Activated CD4-positive, CD25-positive, alpha-beta regulatory T cell treated with anti-CD3 and anti-CD28 coated beads, Interleukin-2, amount 50 U/mL, for 72 hours (primary cell): ENCODE data around the gene PCLO.
"Not testable (repeated sequence)": the region's sequence is repeated elsewhere in the genome, so short reads cannot be mapped to it uniquely, and the experiment has no call there.

Experiments used
- DNase-seq: peaks from one replicate; pipeline ENCODE4 v3.0.0; 2021

The PCLO gene

DNA sequence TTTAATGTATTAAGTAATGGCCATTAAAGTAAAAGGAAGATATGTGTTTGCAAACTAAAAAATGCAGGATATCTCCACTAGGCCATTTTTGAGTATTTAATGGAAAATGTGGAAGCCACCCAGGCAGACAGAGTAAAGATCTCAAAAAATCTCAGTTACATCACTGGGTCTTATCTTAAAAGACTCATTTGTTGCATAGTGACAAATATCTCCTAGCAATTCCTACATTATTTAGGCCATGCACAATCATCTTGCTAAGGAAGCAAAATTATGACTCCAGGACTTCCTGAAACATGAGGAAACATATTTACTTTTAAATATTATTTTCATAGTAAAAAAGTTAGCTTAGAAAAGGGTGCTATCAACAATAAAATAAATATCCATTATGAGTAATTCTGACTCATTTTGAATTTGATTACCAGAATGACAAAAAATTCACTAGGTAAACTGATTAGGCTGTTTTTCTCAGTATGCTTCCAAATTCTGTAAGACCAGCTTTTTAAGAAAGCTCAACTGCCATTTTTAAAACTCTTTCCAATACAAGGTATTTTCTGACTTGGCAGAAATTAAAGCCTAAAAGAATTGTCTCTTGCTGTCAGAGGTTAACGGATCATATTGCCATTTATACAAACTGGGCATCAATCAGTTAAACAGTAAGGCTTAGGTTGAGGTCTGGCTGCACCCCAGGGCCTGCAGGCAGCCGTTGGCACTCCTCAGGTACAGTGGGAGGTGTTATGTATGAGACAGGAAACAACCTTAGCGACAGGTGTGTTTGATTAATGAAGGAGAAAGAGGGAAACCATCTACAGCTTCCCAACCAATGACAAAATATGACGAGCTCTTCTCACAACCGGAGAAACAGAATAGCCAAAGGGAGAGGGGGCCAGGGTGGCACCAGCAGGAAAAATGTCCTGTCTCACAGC, 31.8 kb downstream of the PCLO start:
- DNase-seq = no peak

DNA sequence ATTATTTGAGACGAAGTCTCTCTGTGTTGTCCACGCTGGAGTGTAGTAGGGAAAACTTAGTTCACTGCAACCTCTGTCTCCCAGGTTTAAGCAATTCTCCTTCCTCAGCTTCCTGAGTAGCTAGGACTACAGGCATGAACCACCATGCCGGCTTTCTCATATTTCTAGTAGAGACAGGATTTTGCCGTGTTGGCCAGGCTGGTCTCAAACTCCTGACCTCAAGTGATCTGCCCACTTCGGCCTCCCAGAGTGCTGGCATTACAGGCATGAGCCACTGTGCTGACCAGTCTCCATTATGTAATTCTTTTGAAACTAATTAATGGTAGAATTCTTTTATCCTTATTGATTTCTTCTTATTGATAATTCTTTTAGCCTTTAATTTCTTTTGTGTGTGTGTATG, 32.5 kb downstream of the PCLO start:
- no peak for DNase-seq

DNA sequence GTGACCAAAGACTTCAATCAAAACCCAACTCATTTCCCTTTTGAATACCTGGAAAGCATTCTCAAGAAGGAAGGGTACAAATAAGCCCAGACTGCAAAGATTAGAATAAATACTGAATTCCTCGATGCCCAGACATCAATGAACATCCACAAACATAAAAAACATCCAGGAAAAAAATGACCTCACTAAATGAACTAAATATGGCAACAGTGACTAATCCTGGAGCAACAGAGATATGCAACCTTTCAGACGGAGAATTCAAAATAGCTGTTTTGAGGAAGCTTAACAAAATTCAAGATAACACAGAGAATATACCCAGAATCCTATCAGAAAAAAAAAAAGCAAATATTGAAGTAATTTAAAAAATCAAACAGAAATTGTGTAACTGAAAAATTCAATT, 43.2 kb downstream of the PCLO start:
- DNase-seq = no peak

DNA sequence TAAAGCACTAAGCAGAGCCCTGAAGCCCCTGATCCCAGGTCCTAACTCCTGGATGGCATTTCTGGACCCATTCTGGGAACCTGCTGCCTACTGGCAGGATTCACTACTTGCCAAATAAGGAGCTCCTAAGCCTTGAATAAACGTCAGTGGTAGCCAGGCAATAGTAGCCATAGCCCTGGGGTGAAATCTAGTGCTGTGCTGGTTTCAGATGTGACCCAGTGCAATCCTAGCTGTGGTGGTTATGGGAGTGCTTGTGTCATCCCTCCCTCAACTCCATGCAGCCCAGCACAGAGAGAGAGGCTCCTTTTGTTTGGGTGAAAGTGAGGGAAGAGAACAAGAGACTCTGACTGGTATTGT, 43.7 kb downstream of the PCLO start:
- DNase-seq = no peak

DNA sequence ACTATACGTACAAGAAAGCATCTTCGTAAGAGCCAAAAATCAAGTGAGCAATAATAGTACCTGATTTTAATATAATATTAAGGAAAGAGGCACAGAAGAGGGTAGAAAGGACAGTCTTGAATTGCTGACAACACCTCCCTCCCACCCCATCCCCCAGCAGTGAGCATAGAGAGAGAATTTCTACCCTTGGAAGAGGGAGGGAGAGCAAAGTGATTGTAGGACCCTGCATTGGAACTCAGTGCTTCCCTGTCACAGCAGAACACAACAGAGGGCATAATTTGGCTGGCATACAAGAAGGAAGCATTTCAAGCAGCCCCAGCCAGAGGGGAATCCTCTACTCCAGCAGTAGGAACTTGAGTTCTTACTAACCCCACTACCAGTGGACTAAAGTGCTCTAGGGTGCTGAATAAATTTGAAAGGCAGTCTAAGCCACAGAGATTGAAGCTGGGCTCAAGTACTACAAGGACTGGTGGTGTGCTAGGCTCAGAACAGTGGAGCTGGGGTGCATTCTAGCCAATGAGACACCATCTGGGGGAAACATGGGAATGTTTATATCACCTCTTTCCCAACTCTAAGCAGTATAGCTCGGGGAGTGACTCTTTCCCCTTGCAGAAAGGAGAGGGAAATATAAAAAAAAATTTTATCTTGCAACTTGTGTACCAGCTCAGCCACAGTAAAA, 44.2 kb downstream of the PCLO start:
- DNase-seq = no peak

DNA sequence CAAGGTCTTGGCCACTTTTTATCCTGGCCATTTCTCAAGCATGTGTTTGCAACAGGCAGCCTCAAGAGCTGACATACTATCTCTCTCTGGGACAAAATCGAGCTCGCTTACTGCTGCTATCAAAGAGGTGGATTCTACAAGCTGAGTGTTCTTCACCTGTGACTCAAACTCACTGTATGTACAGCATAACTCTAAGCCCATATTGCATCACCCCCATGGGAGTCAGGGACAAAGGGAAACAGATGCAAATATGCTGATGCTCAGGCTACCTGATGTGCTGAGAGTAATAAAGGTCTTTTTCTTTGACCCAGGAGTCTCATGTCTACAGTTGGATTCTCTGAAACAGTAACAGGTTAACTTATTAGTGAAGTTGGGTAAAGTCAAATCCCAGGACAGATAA, 45.2 kb downstream of the PCLO start:
- DNase-seq = no peak

DNA sequence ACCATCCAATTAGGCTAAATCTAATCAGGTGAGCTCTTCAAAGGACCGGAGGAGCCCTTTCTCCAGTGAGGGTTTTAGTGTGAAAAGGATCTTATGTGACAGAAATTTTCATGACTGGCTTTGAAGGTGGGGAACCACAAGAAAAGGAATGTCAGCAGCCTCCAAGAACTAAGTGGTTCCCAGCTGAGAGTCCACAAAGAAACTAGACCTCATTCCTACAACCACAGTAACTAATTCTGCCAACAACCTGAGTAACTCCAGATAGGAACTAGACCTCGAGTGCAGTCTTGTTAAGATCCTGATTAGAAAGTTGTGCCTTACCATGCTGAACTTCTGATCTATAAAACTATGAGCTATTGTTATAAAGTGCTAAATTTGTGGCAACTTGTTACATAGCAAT, 51.3 kb downstream of the PCLO start:
- DNase-seq = no peak

DNA sequence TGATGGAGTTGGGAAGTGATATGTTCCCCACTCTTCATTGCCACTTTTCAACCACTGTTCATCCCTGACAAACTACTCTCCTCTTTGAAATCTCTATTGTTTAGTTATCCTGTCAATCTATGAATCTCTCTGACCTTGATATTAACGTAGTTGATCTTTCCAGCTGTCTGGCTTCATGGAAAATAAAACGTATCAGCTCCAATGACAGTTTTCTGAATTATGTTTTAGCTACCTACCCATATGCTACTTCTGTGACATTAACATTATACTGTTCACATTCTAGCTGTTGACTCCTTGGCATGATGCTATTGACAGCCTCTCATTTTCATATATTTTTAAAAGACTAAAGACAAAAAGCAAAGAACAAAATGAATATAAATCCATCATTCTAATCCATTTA, 53.3 kb downstream of the PCLO start:
- DNase-seq = no peak

DNA sequence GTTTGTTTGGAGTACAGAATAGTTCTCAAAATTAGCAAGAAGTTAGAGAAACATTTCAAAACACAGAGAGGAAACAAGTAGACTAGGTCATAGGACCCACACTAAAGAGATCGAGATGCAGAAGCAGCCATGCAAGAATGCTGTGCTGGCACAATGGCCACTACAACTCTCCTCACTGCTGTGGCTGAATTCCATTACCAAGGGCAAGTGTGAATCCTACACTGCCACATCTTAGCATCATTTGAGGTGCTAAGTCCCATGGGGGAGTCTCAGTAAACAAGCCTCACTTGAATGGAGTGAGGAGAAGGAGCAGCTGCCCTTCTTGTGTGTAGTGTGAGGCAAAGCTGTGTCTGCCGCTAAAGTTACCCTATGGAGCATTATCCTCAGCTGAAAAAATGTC, 56.7 kb downstream of the PCLO start:
- DNase-seq = no peak

DNA sequence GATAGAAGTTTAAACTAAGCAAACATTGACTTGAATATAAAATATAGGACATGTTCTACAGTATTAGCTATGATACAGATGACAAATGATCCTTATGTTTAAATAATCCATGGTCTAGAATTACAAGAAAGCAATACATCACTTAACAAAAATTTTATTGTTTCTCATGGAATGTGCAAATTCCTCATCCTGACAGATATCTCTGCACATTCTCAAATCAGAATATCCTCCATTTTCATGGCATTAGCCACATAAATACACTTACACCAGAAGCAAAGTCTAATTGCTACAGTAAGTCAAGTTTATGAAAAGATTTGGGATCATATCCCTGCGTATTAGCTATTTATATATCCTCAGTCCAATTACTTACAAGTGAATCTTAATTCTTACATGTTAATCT, 57.6 kb downstream of the PCLO start:
- no peak for DNase-seq

DNA sequence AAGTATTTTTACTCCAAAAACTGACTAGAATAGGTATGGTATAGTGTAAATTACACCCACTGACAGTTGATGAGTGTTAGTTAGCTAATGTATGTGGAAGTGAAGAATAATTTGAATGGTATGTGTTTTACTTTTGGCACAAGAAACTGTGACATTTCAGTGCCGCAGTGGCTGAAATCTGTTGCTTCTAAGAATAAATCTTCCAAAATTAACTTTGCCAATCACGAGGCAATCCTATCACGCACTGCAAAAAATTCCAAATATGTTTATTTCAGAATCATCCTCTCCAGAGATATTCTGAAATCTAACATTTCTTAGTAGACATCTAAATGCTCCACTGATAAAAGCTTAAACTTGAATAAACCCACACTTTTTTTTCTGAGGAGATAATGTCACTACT, 61.2 kb downstream of the PCLO start:
- no peak for DNase-seq

DNA sequence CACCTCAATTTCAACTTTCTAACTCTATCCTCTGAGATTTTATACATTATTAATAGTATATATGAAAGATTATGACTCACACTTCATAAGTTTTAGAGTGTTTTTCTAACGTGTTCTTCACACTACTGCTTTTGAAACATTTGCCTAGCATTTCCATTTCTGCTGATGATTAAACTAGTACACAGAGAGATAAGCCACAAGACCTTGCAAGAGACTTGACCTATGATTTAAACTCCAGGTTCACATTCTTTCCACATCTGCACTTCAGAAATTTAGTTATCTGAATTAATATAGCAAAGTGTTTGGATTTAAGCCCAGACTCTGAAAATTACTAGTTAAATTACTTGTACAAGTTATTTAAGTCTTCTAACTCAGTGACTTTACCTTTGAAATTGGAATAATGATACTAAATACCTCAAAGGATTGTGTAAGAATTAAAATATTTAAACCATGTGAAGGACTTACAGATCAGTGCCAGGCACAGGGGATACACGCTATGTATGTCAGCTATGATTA, 66.6 kb downstream of the PCLO start:
- DNase-seq = no peak

DNA sequence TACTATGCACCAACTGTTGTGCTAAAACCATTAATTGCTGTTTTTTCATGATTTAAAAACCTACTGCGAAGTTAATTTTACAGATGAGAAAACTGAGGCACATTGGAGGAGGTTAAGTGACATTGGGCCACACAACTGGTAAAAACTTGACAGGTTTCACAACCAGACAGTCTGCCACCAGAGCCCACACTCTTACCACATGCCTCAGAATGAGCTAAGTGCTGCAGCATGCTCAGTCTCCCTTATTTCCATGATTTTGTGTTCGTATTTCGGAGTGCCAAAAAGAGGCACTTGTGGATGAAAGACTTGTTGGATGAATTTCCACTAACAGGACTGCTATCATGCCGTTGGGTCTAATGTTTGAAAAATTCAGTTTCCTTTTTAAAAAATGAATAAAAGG, 77.4 kb downstream of the PCLO start:
- DNase-seq = no peak

DNA sequence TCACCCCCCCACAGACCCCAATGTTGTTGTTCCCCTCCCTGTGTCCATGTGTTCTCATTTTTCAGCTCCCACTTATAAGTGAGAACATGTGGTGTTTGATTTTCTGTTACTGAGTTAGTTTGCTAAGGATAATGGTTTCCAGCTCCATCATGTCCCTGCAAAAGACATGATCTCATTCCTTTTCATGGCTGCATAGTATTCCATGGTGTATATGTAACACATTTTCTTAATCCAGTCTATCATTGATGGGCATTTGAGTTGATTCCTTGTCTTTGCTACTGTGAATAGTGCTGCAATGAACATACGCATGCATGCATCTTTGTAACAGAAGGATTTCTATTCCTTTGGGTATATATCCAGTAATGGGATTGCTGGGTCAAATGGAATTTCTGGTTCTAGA, 82.8 kb downstream of the PCLO start:
- DNase-seq = not testable (repeated sequence)

DNA sequence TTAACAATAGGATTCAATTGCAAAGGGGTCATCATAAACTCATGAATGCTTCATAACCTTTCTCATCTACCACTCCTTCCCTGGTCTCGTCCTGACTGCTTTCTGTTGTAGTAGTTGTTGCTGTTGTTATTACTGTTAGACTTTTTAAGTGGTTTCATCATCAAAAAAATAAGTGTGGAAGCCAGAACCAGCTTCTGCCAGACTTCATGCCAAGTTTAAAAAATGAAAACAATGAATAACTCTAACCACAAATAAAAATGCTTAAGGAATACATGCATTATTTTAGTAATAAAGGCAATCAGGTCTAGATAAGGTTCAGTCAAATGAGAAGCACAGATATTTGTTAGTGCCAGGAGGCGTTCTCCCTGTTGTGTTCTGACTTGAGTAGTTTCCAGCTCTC, 85.4 kb downstream of the PCLO start:
- DNase-seq = no peak

DNA sequence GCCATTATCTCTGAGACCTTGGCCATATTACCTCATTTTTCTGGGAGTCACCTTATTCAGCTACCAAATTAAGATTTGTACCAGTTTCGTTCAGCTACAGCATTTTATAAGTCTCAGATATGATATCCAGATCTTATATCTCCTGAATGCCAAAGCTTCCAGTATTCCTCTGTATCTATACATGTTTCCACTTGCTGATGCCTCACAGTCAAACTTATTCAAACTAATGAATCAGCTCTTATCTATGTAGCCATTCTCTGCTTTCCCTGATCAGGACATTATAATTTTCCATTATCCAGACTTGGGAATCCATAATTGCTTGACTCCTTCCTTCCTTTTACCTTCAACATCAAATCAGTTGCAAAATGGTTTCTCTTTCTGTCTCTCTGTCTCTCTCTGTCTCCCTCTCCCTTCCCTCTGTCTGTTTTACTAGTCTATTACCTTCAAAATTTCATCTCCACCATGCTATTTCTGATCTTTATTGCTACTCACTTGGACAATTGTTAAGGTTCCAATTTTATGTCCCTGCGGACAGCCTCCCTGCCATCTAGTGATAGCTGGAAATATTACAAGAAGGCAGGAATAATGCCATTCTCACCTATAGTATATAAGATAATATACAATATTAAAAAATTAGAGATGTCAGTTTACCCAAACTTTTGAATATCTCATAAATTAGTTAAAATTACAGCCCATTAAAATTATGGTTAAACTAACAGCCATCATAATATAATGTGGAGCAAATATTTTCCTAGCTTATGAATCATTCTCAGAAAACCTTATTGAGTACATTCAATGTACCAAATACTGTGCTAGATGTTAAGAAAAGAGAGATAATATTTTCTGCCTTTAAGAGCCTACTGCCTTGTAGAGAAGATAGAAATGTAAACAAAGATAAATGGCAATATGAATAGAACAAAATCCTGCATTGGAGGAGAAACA, 89.8 kb downstream of the PCLO start:
- no peak for DNase-seq

DNA sequence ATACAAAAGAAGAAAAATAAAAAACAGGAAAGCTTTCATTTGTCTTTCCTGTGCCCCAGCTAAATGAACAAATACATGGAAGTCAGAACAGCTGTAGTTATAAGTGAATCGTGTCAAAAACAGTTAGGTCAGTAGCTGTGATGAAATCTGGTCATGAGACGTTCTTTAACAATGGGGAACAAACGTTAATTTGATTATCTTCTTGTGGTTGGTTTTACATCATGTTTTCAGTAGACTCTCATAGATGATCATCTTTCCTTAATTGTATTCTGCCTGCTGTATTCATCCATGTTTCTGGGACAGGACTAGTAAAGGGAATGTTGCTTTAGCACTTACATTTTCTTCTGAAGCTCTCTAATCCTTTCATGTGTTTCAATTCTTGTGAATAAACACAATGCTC, 97.0 kb downstream of the PCLO start:
- no peak for DNase-seq

DNA sequence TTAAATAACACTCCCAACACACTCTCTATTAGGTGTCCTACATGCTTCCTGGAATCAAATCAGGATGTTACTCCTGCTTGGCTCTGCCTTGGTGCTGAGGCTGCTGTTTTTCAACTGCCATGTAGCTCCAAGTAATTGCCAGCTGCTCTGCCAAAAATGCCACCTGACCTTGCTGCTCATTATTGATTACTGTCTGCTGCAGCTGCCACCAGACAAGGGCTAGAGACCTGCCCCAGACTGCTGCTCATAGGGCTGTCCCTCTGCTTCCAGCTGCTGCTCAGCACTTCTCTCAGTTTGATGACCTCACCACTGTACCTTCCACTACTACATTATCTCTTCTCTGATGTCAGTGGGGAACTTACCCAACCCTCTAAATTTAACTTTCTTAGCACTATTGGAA, 102.5 kb downstream of the PCLO start:
- DNase-seq = no peak

DNA sequence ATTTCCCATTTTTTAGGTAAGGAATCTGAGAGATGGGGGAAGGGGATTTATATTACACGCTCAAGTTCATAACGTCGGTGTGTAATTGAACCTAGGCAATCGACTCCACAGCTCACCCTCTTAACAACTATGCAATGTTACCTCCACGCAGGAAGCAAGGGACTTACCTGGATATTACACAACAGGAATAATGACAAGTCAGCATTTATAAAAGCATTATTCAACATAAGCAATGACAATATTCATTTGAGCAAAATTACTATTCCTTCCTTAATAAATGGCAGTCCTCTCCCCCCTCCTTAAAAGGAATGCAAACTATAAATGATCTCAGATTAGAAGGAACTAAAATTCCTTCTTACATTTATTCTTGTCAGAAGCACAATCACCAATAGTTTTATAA, 104.0 kb downstream of the PCLO start:
- DNase-seq = no peak

DNA sequence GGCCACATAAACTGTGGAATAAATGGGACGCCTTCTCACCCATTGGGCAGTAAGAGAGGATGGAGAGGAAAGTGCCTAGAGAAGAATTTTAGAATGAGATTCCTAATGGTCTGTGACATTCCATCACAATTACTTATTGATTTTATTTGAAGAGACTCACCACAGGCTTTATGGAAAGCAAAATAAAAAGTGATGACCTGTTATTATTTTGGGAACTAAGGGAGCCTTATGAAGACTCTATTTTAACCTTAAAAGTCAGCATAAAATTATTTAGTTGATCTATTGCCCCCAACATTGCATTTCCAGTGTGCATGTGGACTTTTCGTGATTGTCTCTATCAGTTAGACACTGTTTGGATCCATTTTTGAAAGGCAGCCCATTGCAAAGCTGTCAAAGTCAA, 107.5 kb downstream of the PCLO start:
- no peak for DNase-seq

DNA sequence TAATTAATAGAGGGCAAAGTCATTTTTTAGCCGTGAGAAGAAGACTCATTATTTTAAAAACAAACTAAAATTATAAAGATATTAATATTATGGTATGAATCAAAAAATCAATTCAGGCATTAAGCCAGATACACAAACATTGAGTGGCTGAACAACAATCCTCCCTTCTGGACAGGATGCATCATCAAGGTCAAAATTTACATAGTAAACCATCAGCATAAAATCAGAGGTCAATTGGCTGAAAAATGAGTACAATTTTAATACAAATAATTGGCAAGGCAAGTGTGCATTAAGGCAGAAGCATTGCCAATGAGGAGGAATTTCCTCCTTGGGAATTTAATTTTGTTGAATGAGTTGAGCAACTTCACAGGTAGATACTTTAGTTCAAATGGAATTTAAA, 108.2 kb downstream of the PCLO start:
- no peak for DNase-seq

DNA sequence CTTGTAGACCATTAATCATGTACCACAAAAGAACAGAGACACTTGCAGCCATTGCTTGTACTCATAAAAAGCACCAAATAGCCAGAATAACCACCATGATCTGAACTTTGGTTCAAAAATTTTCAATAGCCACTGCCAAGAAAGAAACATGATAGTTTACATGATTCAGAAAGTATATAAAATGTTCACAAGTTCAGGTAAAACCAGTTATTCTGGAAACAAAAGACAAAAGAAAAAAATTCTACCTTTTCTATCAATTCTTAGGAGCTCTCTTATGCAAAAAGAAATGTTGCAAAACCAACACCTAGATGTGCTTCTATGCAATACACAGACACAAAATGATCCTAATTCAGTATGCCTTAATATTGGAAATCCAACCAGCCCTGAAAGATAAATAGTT, 108.7 kb downstream of the PCLO start:
- no peak for DNase-seq

DNA sequence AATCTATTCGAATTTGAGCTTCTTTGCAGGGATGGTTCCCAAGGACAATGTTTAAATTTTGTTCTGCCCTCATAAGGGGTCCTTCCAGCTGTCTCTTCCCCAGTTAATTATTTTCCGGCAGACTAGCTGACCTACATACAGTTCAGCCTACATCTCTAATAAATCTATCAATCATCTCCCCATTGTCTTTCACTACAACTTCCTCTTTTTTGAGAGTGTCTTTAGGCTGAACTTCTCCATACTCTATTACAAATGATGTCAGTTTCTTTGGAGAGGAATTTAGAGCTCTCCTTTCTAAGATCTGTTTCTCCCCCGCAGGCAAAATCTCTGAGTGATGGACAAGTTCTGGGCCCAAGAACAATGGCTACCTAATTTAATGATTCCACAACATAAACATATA, 122.2 kb downstream of the PCLO start:
- no peak for DNase-seq
